ENCODE measurements around the gene SACS. TPM values are rescaled to one million over a fixed set of nuclear protein-coding genes. Genes with fewer than 3 reads are reported as not detected.

SACS gene
- total and polyA plus RNA-seq, 2 donors (not counting 3 experiments of a cell fraction or from before 2014, with no cell fraction given) = 14.8 to 72.7 TPM

GRCh38 chr13:23392925-23393645 lies 40.4 kb downstream of the SACS start:
- Histone ChIP-seq H3K4me1 (ENCODE audit: control insufficient read depth, extremely low read depth, insufficient read depth, low read length) (no peaks in the 10 kb centered on the region), H4K20me1 (replicated peaks; ENCODE audit: control insufficient read depth, extremely low read depth, insufficient read depth, low read length) (no peaks in the 10 kb centered on the region), H3K9me1 (replicated peaks; ENCODE audit: control insufficient read depth, extremely low read depth, insufficient read depth, low read length) (no peaks in the 10 kb centered on the region), H3K79me2 (ENCODE audit: control insufficient read depth, insufficient read depth, low read length) (no peaks in the 10 kb centered on the region), H3K4me2 (ENCODE audit: insufficient read depth, low read length) (no peak overlapping the region), H3K27ac (ENCODE audit: insufficient read depth, low read depth, low read length) (no peak overlapping the region), H3K4me3 (replicated peaks in 1 of 3; ENCODE audit: insufficient read depth in 1 of 3, low read depth in 1 of 3, low read length in 3 of 3) (no peak overlapping the region), H3K27me3 (ENCODE audit: control insufficient read depth in 2 of 2, insufficient read depth in 2 of 2, low read length in 2 of 2) (no peaks in the 10 kb centered on the region), H3K36me3 (ENCODE audit: control insufficient read depth in 2 of 2, extremely low read depth in 1 of 2, insufficient read depth in 2 of 2, low read length in 2 of 2) (no peaks in the 10 kb centered on the region), H3K9ac (replicated peaks; ENCODE audit: extremely low read depth, insufficient read depth, low read length) (no peak overlapping the region), H2AFZ (ENCODE audit: low read depth, low read length) (no peak overlapping the region), H3K9me3 (replicated peaks; ENCODE audit: control insufficient read depth, insufficient read depth, low read length) (no peaks in the 10 kb centered on the region)
- DNase-seq (ENCODE audit: low read depth, low spot score) = no peak
- TF ChIP-seq FOS (IDR thresholded peaks at IDR 0.05; ENCODE audit: borderline replicate concordance, insufficient read depth, low read length) (no peak), JUN (IDR thresholded peaks at IDR 0.05; ENCODE audit: borderline replicate concordance, insufficient read depth, insufficient read length, low read depth) (no peak), MYC (IDR thresholded peaks at IDR 0.05; ENCODE audit: low read depth, low read length) (no peak), MAX (IDR thresholded peaks at IDR 0.05; ENCODE audit: insufficient read depth, insufficient read length) (no peak), POLR2AphosphoS5 (IDR thresholded peaks at IDR 0.05; ENCODE audit: insufficient read depth, low read depth, low read length) (no peak), EZH2 (IDR thresholded peaks at IDR 0.05; ENCODE audit: borderline replicate concordance, low read depth, low read length, severe bottlenecking) (no peak), POLR2A (IDR thresholded peaks at IDR 0.05; ENCODE audit: low read depth, low read length) (no peak), GATA2 (IDR thresholded peaks at IDR 0.05; ENCODE audit: insufficient read depth, insufficient read length, low read depth, low read length) (no peak), CTCF (IDR thresholded peaks at IDR 0.05; ENCODE audit: extremely low read depth in 1 of 2, insufficient read depth in 1 of 2, low read depth in 1 of 2, low read length in 2 of 2) (no peak)
- intact Hi-C loops (cut with micrococcal nuclease) = no loop called here
- no peak for FAIRE-seq
- CTCF ChIA-PET = no interaction called here
- POLR2A ChIA-PET = no interaction called here
- no TSS peak for BruUV-seq (replicated peaks)
- dilution Hi-C loops (cut with MboI; ENCODE audit: extremely low pct_ligation_motif_present, low sequenced_read_pairs) = no loop called here
